GM10248 (cell line): ENCODE measurements around the gene KIAA1586.
"Not testable (repeated sequence)": the region's sequence is repeated elsewhere in the genome, so short reads cannot be mapped to it uniquely, and the experiment has no call there.

Experiments
- CTCF ChIA-PET: fragments of 300-600 bp; sonication (Branson Sonifier 250); formaldehyde crosslinking; extraction: SDS; loops from one replicate; lab custom pipeline; 2021; ENCODE audit warnings: antibody characterized with exemption; lab: Yijun Ruan, JAX
- POLR2A ChIA-PET: fragments of 350-650 bp; sonication (Branson Sonifier 250); formaldehyde crosslinking; extraction: SDS; loops from one replicate; lab custom pipeline; 2020; ENCODE audit warnings: antibody characterized with exemption; lab: Yijun Ruan, JAX
- DNase-seq: peaks from one replicate; pipeline ENCODE4 v3.0.0; 2012; ENCODE audit errors: extremely low spot score
- CTCF ChIP-seq: IDR thresholded peaks from 2 replicates; pipeline ENCODE4 v1.5.1; 2012; ENCODE audit warnings: mild to moderate bottlenecking, low read depth; ENCODE audit errors: extremely low read depth, missing control alignments, control extremely low read depth

KIAA1586 gene

GRCh38 chr6:57046332-57047256, at the start of gene KIAA1586:
Gene KIAA1586 (plus strand): TSS chr6:57046693. CDS start chr6:57046756, 63 bp downstream.
- peak; percentile 89 for DNase-seq
- CTCF ChIA-PET: interaction anchor here (1.1 to 1.6 kb wide), 4 partner anchors 10 to 142 kb away, joined by 3 to 5 read pairs (median 4); no protein-coding TSS in a partner anchor
- POLR2A ChIA-PET: not testable (repeated sequence)

- ChIA-PET POLR2A (no interaction called here), CTCF (interaction anchor here (1.3 kb wide), 1 partner anchor 318 kb away, joined by 3 read pairs; no protein-coding TSS in a partner anchor)
- TF ChIP-seq CTCF: no peak
- no peak for DNase-seq
Measured at GRCh38 chr6:56999049-56999448, 47.4 kb upstream of the KIAA1586 start.

- POLR2A ChIA-PET, DNase-seq: not testable (repeated sequence)
- CTCF ChIA-PET: interaction anchor here (1.3 kb wide), 1 partner anchor 317 kb away, joined by 3 read pairs; no protein-coding TSS in a partner anchor
Measured at GRCh38 chr6:56999748-57000147, 46.7 kb upstream of the KIAA1586 start.

GRCh38 chr6:57002197-57002596, 44.3 kb upstream of the KIAA1586 start:
- ChIA-PET CTCF (interaction anchor here (1.0 kb wide), 1 partner anchor 100 kb away, joined by 3 read pairs; no protein-coding TSS in a partner anchor), POLR2A (no interaction called here)
- no peak for TF ChIP-seq CTCF
- DNase-seq: no peak

- no peak for DNase-seq
- POLR2A ChIA-PET: no interaction called here
- CTCF ChIA-PET: interaction anchor here (0.8 to 1.6 kb wide), 4 partner anchors 13 to 18 kb away, joined by 3 to 5 read pairs (median 4); no protein-coding TSS in a partner anchor
- TF ChIP-seq CTCF: no peak
Measured at GRCh38 chr6:57004292-57004691, 42.2 kb upstream of the KIAA1586 start.

- POLR2A ChIA-PET: no interaction called here
- CTCF ChIA-PET: no interaction called here
Measured at GRCh38 chr6:57006101-57006500, 40.4 kb upstream of the KIAA1586 start.

GRCh38 chr6:57008069-57008468, 38.4 kb upstream of the KIAA1586 start:
- CTCF ChIA-PET, POLR2A ChIA-PET, DNase-seq: not testable (repeated sequence)

More at GRCh38 chr6:57006101-57006500, 40.4 kb upstream of the KIAA1586 start:
- no peak for DNase-seq
- no peak for TF ChIP-seq CTCF

- POLR2A ChIA-PET: no interaction called here
- CTCF ChIA-PET: interaction anchor here (0.8 to 1.5 kb wide), 2 partner anchors 19 to 28 kb away, joined by 3 to 4 read pairs; no protein-coding TSS in a partner anchor
- TF ChIP-seq CTCF: no peak
- no peak for DNase-seq
Measured at GRCh38 chr6:57013521-57013926, 33.0 kb upstream of the KIAA1586 start.
